Activated CD4-positive, alpha-beta T cell treated with anti-CD3 and anti-CD28 coated beads for 36 hours (primary cell): ENCODE measurements around the gene TNFRSF1B. TPM values are rescaled to one million over a fixed set of nuclear protein-coding genes. Genes with fewer than 3 reads are reported as not detected.
A peak's percentile ranks its signal among the peaks of the same experiment; 100 is the strongest.

Experiments used
- ATAC-seq: fragments of 200-7000 bp; cut with Tn5 transposase; one replicate; pipeline ENCODE4 v1.10.0; 2021; ENCODE audit warnings: mild to moderate bottlenecking, moderate library complexity
- CTCF ChIA-PET: fragments of 350-600 bp; sonication (Branson Sonifier 250); formaldehyde crosslinking; loops from one replicate; lab custom pipeline; 2021; ENCODE audit warnings: antibody characterized with exemption; lab: Charles Lee
- POLR2A ChIA-PET: fragments of 350-600 bp; sonication (Branson Sonifier 250); formaldehyde crosslinking; loops from one replicate; lab custom pipeline; 2021; ENCODE audit warnings: antibody characterized with exemption, inconsistent platforms; lab: Charles Lee
- DNase-seq: peaks from one replicate; pipeline ENCODE4 v3.0.0-alpha.2; 2020
- H3K27ac Mint-ChIP-seq: one replicate; pipeline ENCODE4 v1.8.0; 2021; ENCODE audit warnings: mixed read lengths
- H3K27me3 Mint-ChIP-seq: one replicate; pipeline ENCODE4 v1.8.0; 2021; ENCODE audit warnings: mixed read lengths
- H3K36me3 Mint-ChIP-seq: one replicate; pipeline ENCODE4 v1.8.0; 2021; ENCODE audit warnings: low read depth, mixed read lengths
- H3K4me1 Mint-ChIP-seq: one replicate; pipeline ENCODE4 v1.8.0; 2021; ENCODE audit warnings: mixed read lengths
- H3K4me3 Mint-ChIP-seq: one replicate; pipeline ENCODE4 v1.8.0; 2021; ENCODE audit warnings: mild to moderate bottlenecking, moderate library complexity, mixed read lengths
- H3K9me3 Mint-ChIP-seq: one replicate; pipeline ENCODE4 v1.8.0; 2021; ENCODE audit warnings: low read depth, mixed read lengths
- intact Hi-C, 2 experiments: fragments of 100-400 bp; cut with DNase I in 1 of 2; cut with micrococcal nuclease in 1 of 2; formaldehyde crosslinking; loops; one replicate each; pipeline versions ENCODE4 v1.14.2 to v1.15.1; 2022 to 2024; cut with DNase I, micrococcal nuclease
- total RNA-seq, 2 experiments: library from RNA; stranded (reverse); gene quantifications; one replicate each; pipeline ENCODE4 v1.2.3, GENCODE V29; 2021

TNFRSF1B gene
- total RNA-seq, result 100 to 1,000 TPM; 107 to 116 TPM

GRCh38 chr1:12166834-12167492 is at the start of gene TNFRSF1B:
TNFRSF1B (plus strand) TSS chr1:12166991; CDS start chr1:12167092, 101 bp downstream.
- peak; percentile 53 for ATAC-seq
- Mint-ChIP-seq H3K27ac (peak within 1 kb of the TSS; percentile 99), H3K4me1 (peaks cover 63% of the 10 kb centered on the region), H3K27me3 (no peaks in the 10 kb centered on the region), H3K4me3 (peak within 1 kb of the TSS; percentile 98), H3K9me3 (peaks cover 3% of the 10 kb centered on the region), H3K36me3 (peaks cover 38% of the 10 kb centered on the region)
- DNase-seq, result peak; percentile 83
- POLR2A ChIA-PET, result interaction anchor here (0.7 to 3.2 kb wide), 2 partner anchors 11 to 21 kb away, joined by 3 to 26 read pairs; no protein-coding TSS in a partner anchor
- intact Hi-C loops, result loop anchor here (2.0 to 5.0 kb wide), 2 partner anchors 40 to 362 kb away; partner anchors contain the start of gene MTHFR (in 1 of the 2)
- CTCF ChIA-PET, result interaction anchor here (0.9 to 1.2 kb wide), 2 partner anchors 11 to 42 kb away, joined by 3 to 4 read pairs; no protein-coding TSS in a partner anchor

- POLR2A ChIA-PET, result no interaction called here
- Mint-ChIP-seq H3K27me3 (no peaks in the 10 kb centered on the region), H3K4me3 (no peak overlapping the region), H3K27ac (no peak overlapping the region), H3K4me1 (peaks cover 28% of the 10 kb centered on the region), H3K9me3 (peaks cover 3% of the 10 kb centered on the region), H3K36me3 (peaks cover 6% of the 10 kb centered on the region)
- ATAC-seq (no peak), DNase-seq (no peak)
- intact Hi-C loops, result no loop called here
- CTCF ChIA-PET, result interaction anchor here (0.7 to 11.1 kb wide), 7 partner anchors 39 to 143 kb away, joined by 3 to 265 read pairs (median 3); no protein-coding TSS in a partner anchor
These were observed 45.4 kb upstream of the TNFRSF1B start for GRCh38 chr1:12121212-12122003.

- POLR2A ChIA-PET, result interaction anchor here (0.7 kb wide), 1 partner anchor 143 kb away, joined by 3 read pairs; the partner anchor contains the start of gene MFN2
- intact Hi-C loops, result no loop called here
- ATAC-seq, result no peak
These were observed 43.6 kb upstream of the TNFRSF1B start for GRCh38 chr1:12123172-12123571.

GRCh38 chr1:12124693-12125421 is 41.9 kb upstream of the TNFRSF1B start:
- POLR2A ChIA-PET, result interaction anchor here (0.6 to 2.3 kb wide), 5 partner anchors 50 to 151 kb away, joined by 3 to 6 read pairs (median 3); no protein-coding TSS in a partner anchor
- intact Hi-C loops, result loop anchor here (1.0 to 5.0 kb wide), 7 partner anchors 37 to 493 kb away; partner anchors contain the start of genes DHRS3 (in 1 of the 2) and VPS13D (in 1 of the 2)
- no peaks in the 10 kb centered on the region for H3K27me3 Mint-ChIP-seq
- H3K27ac Mint-ChIP-seq, result peak overlapping the region; percentile 20
- H3K36me3 Mint-ChIP-seq, result peaks cover 4% of the 10 kb centered on the region
- CTCF ChIA-PET, result interaction anchor here (0.6 to 11.1 kb wide), 64 partner anchors 10 to 1915 kb away, joined by 3 to 265 read pairs (median 6); partner anchors contain the start of genes KIF1B, TNFRSF1B and VPS13D
- DNase-seq (peak; percentile 86), ATAC-seq (peak; percentile 35)
- no peak overlapping the region for H3K4me3 Mint-ChIP-seq
- peaks cover 3% of the 10 kb centered on the region for H3K9me3 Mint-ChIP-seq
- peaks cover 49% of the 10 kb centered on the region for H3K4me1 Mint-ChIP-seq

More at GRCh38 chr1:12123172-12123571, 43.6 kb upstream of the TNFRSF1B start:
- H3K4me1 Mint-ChIP-seq, result peaks cover 46% of the 10 kb centered on the region
- no peaks in the 10 kb centered on the region for H3K27me3 Mint-ChIP-seq
- H3K4me3 Mint-ChIP-seq, result no peak overlapping the region
- peaks cover 3% of the 10 kb centered on the region for H3K9me3 Mint-ChIP-seq
- peaks cover 6% of the 10 kb centered on the region for H3K36me3 Mint-ChIP-seq
- no peak overlapping the region for H3K27ac Mint-ChIP-seq
- DNase-seq, result no peak
- CTCF ChIA-PET, result interaction anchor here (0.7 to 11.1 kb wide), 9 partner anchors 9 to 536 kb away, joined by 3 to 265 read pairs (median 9); partner anchors contain the start of gene VPS13D

- no peak overlapping the region for H3K4me3 Mint-ChIP-seq
- intact Hi-C loops, result loop anchor here (1.0 to 5.0 kb wide), 4 partner anchors 37 to 493 kb away; partner anchors contain the start of gene DHRS3 (in 1 of the 2)
- H3K4me1 Mint-ChIP-seq, result peaks cover 53% of the 10 kb centered on the region
- H3K36me3 Mint-ChIP-seq, result peaks cover 4% of the 10 kb centered on the region
- no peaks in the 10 kb centered on the region for H3K27me3 Mint-ChIP-seq
- ChIA-PET CTCF (interaction anchor here (0.6 to 11.1 kb wide), 40 partner anchors 8 to 534 kb away, joined by 3 to 265 read pairs (median 9); partner anchors contain the start of genes TNFRSF1B and VPS13D), POLR2A (interaction anchor here (1.1 to 2.3 kb wide), 2 partner anchors 49 to 52 kb away, joined by 3 to 6 read pairs; no protein-coding TSS in a partner anchor)
- DNase-seq, result no peak
- no peaks in the 10 kb centered on the region for H3K9me3 Mint-ChIP-seq
- ATAC-seq, result no peak
- peak overlapping the region; percentile 60 for H3K27ac Mint-ChIP-seq
These were observed 41.1 kb upstream of the TNFRSF1B start for GRCh38 chr1:12125422-12126355.

GRCh38 chr1:12126781-12127180 is 40.0 kb upstream of the TNFRSF1B start:
- H3K4me1 Mint-ChIP-seq, result peaks cover 44% of the 10 kb centered on the region

GRCh38 chr1:12127206-12127810 is 39.5 kb upstream of the TNFRSF1B start:
- peaks cover 1% of the 10 kb centered on the region for H3K36me3 Mint-ChIP-seq
- ATAC-seq (peak; percentile 73), DNase-seq (peak; percentile 57)
- CTCF ChIA-PET, result interaction anchor here (0.6 to 11.1 kb wide), 8 partner anchors 13 to 117 kb away, joined by 3 to 265 read pairs (median 6); no protein-coding TSS in a partner anchor
- peak overlapping the region; percentile 38 for H3K4me3 Mint-ChIP-seq
- H3K27me3 Mint-ChIP-seq, result no peaks in the 10 kb centered on the region
- H3K4me1 Mint-ChIP-seq, result peaks cover 48% of the 10 kb centered on the region
- no peaks in the 10 kb centered on the region for H3K9me3 Mint-ChIP-seq
- intact Hi-C loops, result loop anchor here (1.0 to 5.0 kb wide), 3 partner anchors 30 to 50 kb away; no protein-coding TSS in a partner anchor
- POLR2A ChIA-PET, result interaction anchor here (1.0 kb wide), 1 partner anchor 51 kb away, joined by 3 read pairs; no protein-coding TSS in a partner anchor
- H3K27ac Mint-ChIP-seq, result peak overlapping the region; percentile 88

More at GRCh38 chr1:12126781-12127180, 40.0 kb upstream of the TNFRSF1B start:
- Mint-ChIP-seq H3K27ac (peak overlapping the region; percentile 88), H3K9me3 (no peaks in the 10 kb centered on the region), H3K27me3 (no peaks in the 10 kb centered on the region), H3K4me3 (no peak overlapping the region), H3K36me3 (peaks cover 1% of the 10 kb centered on the region)
- ChIA-PET CTCF (interaction anchor here (0.6 to 11.1 kb wide), 9 partner anchors 13 to 125 kb away, joined by 3 to 265 read pairs (median 7); no protein-coding TSS in a partner anchor), POLR2A (no interaction called here)
- DNase-seq, result no peak
- intact Hi-C loops, result loop anchor here (1.0 to 5.0 kb wide), 3 partner anchors 31 to 51 kb away; no protein-coding TSS in a partner anchor
- ATAC-seq, result no peak

- ChIA-PET POLR2A (interaction anchor here (0.5 to 1.0 kb wide), 2 partner anchors 32 to 50 kb away, joined by 3 to 9 read pairs; no protein-coding TSS in a partner anchor), CTCF (interaction anchor here (0.8 to 11.1 kb wide), 6 partner anchors 12 to 85 kb away, joined by 3 to 265 read pairs (median 6); no protein-coding TSS in a partner anchor)
- intact Hi-C loops, result loop anchor here in 1 of 2 experiments (5.0 kb wide), 2 partner anchors 34 to 49 kb away; no protein-coding TSS in a partner anchor
- H3K27ac Mint-ChIP-seq, result peak overlapping the region; percentile 88
- H3K27me3 Mint-ChIP-seq, result no peaks in the 10 kb centered on the region
- H3K4me1 Mint-ChIP-seq, result peaks cover 56% of the 10 kb centered on the region
- ATAC-seq (no peak), DNase-seq (no peak)
- peak overlapping the region; percentile 38 for H3K4me3 Mint-ChIP-seq
- no peaks in the 10 kb centered on the region for H3K9me3 Mint-ChIP-seq
- peaks cover 1% of the 10 kb centered on the region for H3K36me3 Mint-ChIP-seq
These were observed 38.7 kb upstream of the TNFRSF1B start for GRCh38 chr1:12128120-12128519.

- ChIA-PET CTCF (interaction anchor here (0.7 to 1.0 kb wide), 2 partner anchors 77 to 347 kb away, joined by 3 read pairs; no protein-coding TSS in a partner anchor), POLR2A (no interaction called here)
- H3K9me3 Mint-ChIP-seq, result no peaks in the 10 kb centered on the region
- peaks cover 6% of the 10 kb centered on the region for H3K36me3 Mint-ChIP-seq
- peaks cover 65% of the 10 kb centered on the region for H3K4me1 Mint-ChIP-seq
- H3K4me3 Mint-ChIP-seq, result no peak overlapping the region
- intact Hi-C loops, result loop anchor here in 1 of 2 experiments (5.0 kb wide), 2 partner anchors 33 to 48 kb away; no protein-coding TSS in a partner anchor
- DNase-seq (no peak), ATAC-seq (no peak)
- H3K27me3 Mint-ChIP-seq, result no peaks in the 10 kb centered on the region
- H3K27ac Mint-ChIP-seq, result no peak overlapping the region
These were observed 37.2 kb upstream of the TNFRSF1B start for GRCh38 chr1:12129624-12130023.
